ENCODE results near the gene PCK2.

PCK2 gene

GRCh38 chr14:24145690-24146452 lies 51.8 kb downstream of the PCK2 start:
- Histone ChIP-seq H3K27ac (peak overlapping the region; percentile 26 to 94 (median 88)), H3K4me3 (peak overlapping the region; percentile 64 to 93 (median 82))

DNA sequence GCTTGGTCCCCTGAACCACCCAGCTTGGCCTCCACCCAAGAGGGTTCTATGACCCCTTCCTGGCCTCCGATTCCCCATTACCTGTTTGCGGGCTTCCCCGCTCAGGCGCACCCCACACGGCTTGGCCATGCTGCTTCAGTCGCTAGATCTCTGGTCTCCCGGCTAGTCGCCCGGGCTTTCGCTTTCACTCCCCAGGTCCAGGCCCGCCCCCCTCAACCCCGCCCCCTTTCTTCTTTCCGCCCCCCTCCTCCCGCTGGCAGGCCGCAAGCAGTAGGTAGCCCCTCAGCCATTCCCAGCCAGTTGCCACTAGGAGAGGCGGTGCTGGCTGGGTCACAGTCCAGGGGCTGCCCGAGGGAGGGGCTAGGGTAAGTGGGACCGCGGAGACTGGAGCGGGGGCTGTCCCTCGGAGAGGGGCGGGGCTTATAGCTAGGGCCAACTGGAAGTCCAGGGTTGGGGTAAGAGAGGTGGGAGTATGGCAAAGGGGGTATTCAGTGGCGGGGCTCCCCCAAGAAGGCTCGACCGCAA lies 52.4 kb downstream of the PCK2 start, which contains the start of gene PSME2:
PSME2 (minus strand) TSS at position 158 of the 525 bp plus-strand sequence; CDS start at position 129, 29 bp downstream.
- H3K27ac ChIP-seq: peak within 1 kb of the TSS; percentile 58 to 94 (median 88)
- peak within 1 kb of the TSS; percentile 64 to 93 (median 82) for H3K4me3 ChIP-seq

DNA sequence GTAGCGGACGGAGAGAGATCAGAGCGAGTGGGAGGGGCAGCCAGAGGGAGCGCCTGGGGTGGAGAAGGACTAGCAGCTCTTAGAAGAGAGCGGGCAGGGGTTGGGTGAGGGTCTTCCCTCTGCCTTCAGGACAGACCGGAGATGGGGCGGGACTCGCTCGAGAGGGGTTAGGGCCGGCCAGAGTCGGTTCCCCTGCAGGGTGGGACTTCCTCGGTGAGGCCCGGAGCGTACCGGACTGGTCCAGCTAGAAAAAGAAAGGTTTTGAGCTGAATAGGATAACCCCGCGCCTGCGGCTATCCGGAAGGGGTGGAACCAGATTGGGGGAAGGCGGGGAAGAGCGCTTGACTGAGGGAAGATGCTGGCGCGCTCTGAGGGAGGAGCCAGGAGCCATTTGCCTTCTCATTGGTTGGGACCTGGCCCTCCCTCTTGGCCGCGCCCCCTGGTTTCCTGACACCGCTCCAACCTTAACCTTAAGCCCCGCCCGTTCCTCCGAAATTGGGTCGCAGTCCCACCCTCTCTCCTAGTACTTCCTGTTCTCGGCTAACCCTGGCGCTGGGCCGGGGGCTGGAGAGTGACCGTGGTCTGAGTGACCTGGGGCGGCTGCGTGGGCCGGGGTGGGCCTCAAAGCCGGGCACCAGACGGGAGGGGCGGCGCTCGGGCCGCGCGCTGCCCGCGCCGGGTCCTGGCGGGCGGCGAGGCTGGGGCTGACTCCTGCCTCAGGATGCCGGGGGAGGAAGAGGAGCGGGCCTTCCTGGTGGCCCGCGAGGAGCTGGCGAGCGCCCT lies 53.1 kb downstream of the PCK2 start, which contains the start of gene RNF31:
RNF31 (plus strand) TSS at position 521 of the 783 bp plus-strand sequence; CDS start at position 722, 201 bp downstream.
- peak within 1 kb of the TSS; percentile 64 to 93 (median 82) for H3K4me3 ChIP-seq
- H3K27ac ChIP-seq: peak within 1 kb of the TSS; percentile 58 to 94 (median 88)

GRCh38 chr14:24147761-24148428 lies 53.8 kb downstream of the PCK2 start:
- H3K4me3 ChIP-seq: peak overlapping the region; percentile 64 to 93 (median 82)
- peak overlapping the region; percentile 24 to 94 (median 88) for H3K27ac ChIP-seq

- H3K27ac ChIP-seq: no peak overlapping the region
These were observed 55.3 kb downstream of the PCK2 start for GRCh38 chr14:24149302-24149969.

GRCh38 chr14:24150061-24150460 lies 56.0 kb downstream of the PCK2 start:
- H3K27ac ChIP-seq: peak overlapping the region in 1 of 21 experiments; percentile 1
- H3K4me3 ChIP-seq: no peak overlapping the region

More at GRCh38 chr14:24149302-24149969, 55.3 kb downstream of the PCK2 start:
- no peak overlapping the region for H3K4me3 ChIP-seq

DNA sequence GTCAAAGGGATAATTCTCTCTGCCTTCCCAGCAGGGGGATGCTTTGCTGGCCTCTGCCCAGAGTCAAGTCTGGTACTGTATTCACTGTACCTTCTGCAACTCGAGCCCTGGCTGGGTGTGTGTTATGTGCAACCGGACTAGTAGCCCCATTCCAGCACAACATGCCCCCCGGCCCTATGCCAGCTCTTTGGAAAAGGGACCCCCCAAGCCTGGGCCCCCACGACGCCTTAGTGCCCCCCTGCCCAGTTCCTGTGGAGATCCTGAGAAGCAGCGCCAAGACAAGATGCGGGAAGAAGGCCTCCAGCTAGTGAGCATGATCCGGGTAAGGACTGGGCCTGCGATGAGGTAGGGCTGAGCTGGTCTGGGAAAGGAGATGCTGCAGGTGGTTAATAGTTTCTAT lies 56.5 kb downstream of the PCK2 start:
- Histone ChIP-seq H3K27ac (peak overlapping the region in 1 of 21 experiments; percentile 1), H3K4me3 (no peak overlapping the region)

DNA sequence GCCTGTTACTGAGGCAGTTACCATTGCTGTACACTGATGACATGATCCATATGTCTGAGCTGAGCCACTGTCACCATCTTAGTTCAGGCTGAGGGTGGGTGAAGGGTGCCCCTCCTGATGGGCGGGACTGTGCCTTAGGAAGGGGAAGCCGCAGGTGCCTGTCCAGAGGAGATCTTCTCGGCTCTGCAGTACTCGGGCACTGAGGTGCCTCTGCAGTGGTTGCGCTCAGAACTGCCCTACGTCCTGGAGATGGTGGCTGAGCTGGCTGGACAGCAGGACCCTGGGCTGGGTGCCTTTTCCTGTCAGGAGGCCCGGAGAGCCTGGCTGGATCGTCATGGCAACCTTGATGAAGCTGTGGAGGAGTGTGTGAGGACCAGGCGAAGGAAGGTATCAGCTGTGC lies 56.9 kb downstream of the PCK2 start:
- H3K27ac ChIP-seq: peak overlapping the region in 1 of 21 experiments; percentile 11

GRCh38 chr14:24151404-24152080 lies 57.4 kb downstream of the PCK2 start:
- H3K4me3 ChIP-seq: no peak overlapping the region
- peak overlapping the region in 1 of 21 experiments; percentile 11 for H3K27ac ChIP-seq

More for the DNA sequence above, 56.9 kb downstream of the PCK2 start:
- H3K4me3 ChIP-seq: no peak overlapping the region
